ENCODE results near the gene IQGAP3. TPM values are rescaled to one million over a fixed set of nuclear protein-coding genes. Genes with fewer than 3 reads are reported as not detected.
"Not testable (repeated sequence)": the region's sequence is repeated elsewhere in the genome, so short reads cannot be mapped to it uniquely, and the experiment has no call there.

Gene IQGAP3
- total RNA-seq, 1 experiment from 2014 or later, result 41.8 TPM

- DNase-seq (ENCODE audit: low read depth), result no peak
These were observed 1.8 kb upstream of the IQGAP3 start for GRCh38 chr1:156574039-156574633.

DNA sequence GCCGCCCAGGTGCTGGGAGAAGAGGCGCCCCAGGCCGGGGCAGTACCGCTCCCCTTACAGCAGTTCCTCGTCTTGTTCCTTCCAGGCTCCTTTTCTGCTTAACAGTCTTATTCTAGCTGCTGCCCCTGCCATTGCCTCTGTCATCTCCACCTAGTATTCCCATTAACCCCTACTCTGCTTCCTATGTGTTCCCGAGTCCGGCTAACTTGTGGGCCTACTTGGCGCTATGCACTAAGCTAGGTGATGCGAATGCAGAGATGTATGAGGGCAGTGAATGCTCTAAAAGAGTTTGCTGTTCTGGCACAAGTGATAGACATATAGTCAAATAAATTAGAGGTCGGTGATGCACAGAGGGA, 276 bp upstream of the IQGAP3 start:
- no peak for DNase-seq (ENCODE audit: low read depth)

DNA sequence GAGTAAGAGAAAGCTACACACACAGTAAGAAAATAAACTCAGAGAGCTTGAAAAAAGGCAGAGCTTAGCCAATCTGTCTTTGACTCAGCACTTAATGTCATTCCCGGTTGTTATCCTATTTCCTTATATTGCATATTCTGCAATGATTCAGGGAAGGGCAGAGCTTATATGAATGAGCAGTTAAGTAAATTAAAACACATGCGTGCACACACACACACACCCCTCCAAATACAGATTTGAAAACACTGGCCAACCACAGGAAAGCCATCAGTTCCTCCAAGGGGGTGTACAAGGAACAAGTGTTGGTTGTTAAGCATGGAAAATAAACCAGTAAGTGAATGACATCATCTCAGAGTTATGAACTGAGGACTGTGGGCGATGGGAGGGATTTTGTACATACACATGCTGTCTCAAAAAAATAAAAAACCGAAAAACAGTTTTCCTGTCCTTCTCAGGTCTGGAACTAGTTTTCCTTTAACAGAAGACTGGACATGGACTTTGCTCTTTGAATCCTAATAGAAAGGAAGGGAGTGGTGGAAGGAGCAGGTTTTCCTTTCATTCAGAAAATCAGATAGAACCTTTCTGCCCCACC, 1.0 kb downstream of the IQGAP3 start:
- DNase-seq (ENCODE audit: low read depth), result peak; percentile 87

GRCh38 chr1:156566436-156566835, 5.9 kb downstream of the IQGAP3 start:
- no peak for DNase-seq (ENCODE audit: low read depth)

DNA sequence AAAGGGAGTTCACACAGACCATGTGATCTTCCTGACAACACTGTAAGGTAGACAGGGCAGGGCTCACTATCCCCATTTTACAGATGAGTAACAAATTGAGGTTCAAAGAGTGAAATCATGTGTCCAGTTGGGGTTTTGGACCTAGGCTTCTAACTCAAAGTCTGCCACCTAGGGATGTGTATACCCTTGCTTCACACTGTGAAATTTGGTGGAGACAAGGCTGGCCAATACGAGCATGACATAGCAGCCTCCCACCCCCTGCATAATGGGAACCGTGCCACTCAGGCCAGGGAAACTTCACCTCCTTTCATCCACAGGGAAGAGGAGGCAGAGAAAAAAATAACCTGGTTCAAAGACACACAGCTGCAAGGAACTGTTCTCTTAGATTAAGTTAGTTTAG, 6.8 kb downstream of the IQGAP3 start:
- no peak for DNase-seq (ENCODE audit: low read depth)

DNA sequence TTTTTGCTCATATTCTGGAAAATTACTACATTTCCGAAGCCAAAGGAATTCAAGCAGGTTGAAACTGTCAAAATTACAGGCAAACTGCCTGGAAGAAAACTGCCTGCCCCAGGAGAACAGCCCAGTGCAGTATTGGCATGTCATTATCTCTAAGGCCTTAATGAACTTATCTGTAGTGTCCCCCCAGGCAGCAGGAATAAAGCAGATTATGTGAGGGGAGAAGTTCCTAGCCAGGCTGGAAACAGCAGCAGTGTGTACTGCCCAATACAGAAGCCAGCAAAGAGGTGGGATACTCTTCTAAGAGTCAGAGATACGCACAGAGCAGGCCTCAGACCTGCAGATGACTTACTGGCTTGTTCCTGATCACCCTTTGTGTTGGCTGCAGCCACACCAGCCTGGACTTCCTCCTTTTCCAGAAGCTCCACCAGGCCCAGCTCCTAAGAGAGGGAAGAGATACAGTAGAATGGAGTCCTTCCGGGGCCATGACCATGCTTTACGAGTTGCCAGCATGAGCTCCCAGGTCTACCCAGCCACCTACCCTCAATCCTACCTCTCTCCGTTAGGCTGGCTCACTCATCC, 11.7 kb downstream of the IQGAP3 start:
- DNase-seq (ENCODE audit: low read depth), result no peak

DNA sequence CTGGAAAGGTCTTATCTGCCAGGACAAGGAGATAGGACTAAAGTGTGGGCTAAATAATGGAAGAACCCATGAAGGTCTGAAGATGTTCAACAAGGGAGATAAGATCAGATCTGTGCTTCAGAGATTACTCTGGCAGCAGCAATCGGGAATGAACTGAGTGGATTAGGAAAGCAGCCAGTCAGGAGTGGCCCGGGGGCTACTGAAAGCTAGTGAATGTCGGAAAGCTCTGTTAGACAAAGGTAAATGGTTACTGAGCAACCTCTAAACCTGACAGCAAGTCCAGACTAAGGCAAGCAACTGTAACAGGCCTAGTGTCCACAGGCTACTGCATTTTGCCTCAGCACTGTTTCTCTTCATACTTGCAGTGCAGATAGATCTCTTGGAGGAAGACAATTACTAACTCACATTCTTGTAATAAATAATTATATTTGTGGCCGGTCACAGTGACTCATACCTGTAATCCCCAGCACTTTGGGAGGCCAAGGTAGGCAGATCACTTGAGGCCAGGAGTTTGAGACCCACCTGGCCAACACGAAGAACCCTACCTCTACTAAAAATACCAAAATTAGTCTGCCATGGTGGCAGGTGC, 12.5 kb downstream of the IQGAP3 start:
- DNase-seq (ENCODE audit: low read depth), result no peak

DNA sequence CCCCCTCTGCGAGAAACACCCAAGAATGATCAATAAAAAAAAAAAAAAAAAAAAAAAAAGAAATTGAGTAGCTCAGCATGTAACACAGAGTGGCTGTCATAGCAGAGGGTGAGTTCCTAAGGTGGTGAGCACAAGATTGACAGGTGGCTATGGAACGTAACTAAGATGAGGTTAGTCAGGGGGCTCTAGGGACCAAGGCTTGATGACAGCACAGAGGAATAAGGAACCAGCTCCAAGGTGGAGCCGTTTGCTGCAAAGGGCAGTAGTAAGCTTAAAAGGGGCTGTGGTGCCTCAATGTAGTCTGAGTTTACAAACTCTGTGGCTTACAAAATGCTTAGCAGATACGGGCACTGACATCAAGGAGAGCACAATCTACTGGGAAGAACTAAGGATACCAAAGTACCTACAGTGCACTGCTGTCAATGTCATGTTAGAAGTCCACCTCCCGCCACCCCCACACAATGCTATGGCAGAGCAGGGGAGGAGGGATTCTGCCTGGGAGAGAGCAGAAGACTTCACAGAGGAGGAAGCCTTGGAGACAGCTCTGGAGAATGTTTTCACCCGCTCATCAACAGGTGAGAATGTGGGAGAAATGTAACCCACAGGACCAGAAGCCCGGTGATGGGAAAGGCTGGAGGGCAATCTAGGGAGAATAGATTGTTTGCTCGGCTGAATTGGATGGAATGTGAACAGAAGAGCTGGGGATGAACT, 13.1 kb downstream of the IQGAP3 start:
- no peak for DNase-seq (ENCODE audit: low read depth)

GRCh38 chr1:156556354-156556753, 16.0 kb downstream of the IQGAP3 start:
- no peak for DNase-seq (ENCODE audit: low read depth)

GRCh38 chr1:156555715-156556114, 16.6 kb downstream of the IQGAP3 start:
- DNase-seq (ENCODE audit: low read depth), result no peak

- DNase-seq (ENCODE audit: low read depth), result no peak
These were observed 17.4 kb downstream of the IQGAP3 start for GRCh38 chr1:156554971-156555370.

DNA sequence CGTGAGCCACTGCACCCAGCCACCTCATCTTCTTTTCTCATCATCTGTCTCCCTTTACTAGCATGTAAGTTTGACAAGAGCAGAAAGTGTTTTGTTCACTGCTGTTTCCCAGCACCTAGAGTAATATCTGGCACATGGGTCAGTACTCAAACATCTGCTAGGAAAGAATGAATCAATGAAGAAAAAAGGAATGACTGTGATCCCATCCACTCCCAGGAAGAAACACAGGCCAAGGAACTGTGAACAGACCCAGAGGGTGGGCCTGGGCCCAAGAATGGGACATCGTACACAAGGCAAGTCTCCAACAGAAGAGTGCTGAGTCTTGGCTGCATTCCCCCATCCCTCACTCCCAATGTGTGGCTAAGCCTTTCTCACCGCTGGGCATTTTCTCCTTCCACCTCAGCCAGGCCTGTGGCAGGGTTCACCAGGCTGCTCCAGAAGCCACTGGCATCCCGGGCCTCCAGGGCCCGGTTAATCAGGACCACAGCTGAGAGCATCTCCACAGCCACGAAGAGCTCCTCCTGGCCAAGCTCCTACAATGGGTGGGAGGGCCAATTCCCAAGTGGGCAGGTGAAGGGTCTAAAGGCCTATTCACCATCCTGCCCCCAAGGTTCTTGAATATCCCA, 18.4 kb downstream of the IQGAP3 start:
- DNase-seq (ENCODE audit: low read depth), result no peak

DNA sequence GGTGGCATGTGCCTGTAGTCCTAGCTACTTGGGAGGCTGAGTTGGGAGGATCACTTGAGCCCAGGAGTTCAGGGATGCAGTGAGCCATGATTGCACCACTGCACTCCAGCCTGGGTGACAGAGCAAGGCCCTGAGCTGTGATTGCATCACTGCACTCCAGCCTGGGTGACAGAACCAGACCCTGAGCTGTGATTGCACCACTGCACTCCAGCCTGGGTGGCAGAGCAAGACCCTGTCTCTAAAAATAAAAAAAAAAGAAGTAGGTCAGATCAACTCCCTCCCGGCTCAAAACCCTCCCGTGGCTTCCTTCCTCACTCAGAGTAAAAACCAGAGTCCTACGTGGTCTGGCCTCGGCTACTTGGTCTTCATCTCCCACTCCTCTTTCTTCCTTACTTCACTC, 19.4 kb downstream of the IQGAP3 start:
- not testable (repeated sequence) for DNase-seq (ENCODE audit: low read depth)

DNA sequence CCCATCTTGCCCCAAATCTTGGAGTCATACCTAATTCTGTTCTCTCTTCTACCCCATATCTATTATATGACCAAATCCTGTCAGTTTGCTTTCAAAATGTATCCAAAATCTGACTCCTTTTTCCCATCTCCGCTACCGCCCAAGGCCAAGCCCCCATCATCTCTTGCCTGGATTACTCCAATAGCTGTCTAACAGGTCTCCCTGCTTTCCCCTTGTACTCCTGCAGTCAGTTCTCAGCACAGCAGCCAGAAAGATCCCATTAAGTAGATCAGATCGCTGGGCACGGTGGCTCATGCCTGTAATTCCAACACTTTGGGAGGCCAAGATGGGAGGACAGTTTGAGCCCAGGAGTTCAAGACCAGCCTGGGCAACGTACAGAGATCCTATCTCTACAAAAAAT, 19.8 kb downstream of the IQGAP3 start:
- DNase-seq (ENCODE audit: low read depth), result no peak

- peak; percentile 88 for DNase-seq (ENCODE audit: low read depth)
These were observed 20.5 kb downstream of the IQGAP3 start for GRCh38 chr1:156551869-156552268.

- no peak for DNase-seq (ENCODE audit: low read depth)
These were observed 21.2 kb downstream of the IQGAP3 start for GRCh38 chr1:156551066-156551643.

GRCh38 chr1:156550346-156550745, 22.0 kb downstream of the IQGAP3 start:
- DNase-seq (ENCODE audit: low read depth), result no peak

DNA sequence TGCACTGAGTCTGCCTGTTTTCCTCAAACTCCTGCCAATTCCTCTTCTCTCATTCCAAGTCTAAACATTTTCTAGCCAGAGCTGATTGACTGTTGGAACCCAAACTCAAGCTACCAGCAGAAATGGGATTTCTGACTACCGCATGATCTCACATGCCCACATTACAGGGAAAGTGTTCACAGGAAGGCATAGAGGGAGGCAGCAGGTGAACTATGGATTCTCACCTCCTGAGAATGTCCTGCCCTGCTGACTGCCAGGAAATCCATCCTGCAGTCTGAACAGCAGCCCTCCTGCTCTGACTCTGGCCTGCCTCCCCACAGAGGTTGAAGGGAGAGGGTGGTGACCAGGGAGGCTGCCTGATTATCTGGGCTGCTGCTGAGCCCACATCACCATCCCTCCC, 22.5 kb downstream of the IQGAP3 start:
- DNase-seq (ENCODE audit: low read depth), result no peak

- DNase-seq (ENCODE audit: low read depth), result no peak
These were observed 23.0 kb downstream of the IQGAP3 start for GRCh38 chr1:156549390-156549789.

GRCh38 chr1:156547982-156548381, 24.4 kb downstream of the IQGAP3 start:
- no peak for DNase-seq (ENCODE audit: low read depth)

DNA sequence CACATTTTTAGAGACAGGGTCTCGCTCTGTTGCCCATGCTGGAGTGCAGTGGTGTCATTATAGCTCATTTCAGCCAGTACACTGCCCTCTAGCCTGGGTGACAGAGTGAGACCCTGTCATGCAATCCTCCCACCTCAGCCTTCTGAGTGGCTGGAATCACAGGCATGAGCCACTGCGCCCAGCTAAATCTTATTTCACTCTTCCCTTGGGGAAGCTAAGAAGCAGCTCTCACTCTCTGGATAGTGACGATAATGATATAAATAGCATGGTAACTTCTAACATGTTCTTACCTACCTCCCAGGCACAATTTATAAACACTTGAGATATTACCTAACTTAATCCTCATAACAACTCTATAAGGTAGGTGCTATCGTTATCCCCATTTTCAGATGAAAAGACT, 24.9 kb downstream of the IQGAP3 start:
- DNase-seq (ENCODE audit: low read depth), result no peak

Measured in HT1080 (cell line).